Measurements from ENCODE around the gene SCAF8. TPM values are rescaled to one million over a fixed set of nuclear protein-coding genes. Genes with fewer than 3 reads are reported as not detected.

The SCAF8 gene
- total and polyA plus RNA-seq, 9 of the 15 experiments (the other 6 are each of a cell fraction or from before 2014, with no cell fraction given) = 10.5 to 46.6 (median 23.2) TPM

DNA sequence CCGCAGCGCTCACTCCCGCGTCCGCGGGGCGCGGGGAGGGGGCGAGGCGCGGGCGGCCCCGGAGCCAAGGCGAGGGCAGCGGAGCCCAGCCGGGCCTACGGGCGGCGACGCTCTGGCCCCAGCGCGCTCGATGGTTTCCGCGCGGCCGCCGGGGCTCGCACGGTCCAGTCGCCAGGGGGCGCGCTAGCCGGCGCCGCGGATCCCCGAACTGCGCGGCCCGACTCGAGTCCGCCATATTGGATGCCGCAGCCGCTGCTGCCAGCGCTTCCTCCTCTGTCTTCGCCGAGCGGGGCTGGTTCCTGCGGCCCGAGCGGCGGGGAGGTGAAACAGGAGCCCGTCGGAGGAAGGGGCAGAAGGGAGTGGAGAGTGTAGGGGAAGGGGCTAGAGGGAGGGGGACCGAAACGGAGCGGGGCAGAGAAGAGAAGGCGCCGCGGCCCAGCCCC lies at the start of gene SCAF8 (continued):
- TF ChIP-seq, protein P1, sequence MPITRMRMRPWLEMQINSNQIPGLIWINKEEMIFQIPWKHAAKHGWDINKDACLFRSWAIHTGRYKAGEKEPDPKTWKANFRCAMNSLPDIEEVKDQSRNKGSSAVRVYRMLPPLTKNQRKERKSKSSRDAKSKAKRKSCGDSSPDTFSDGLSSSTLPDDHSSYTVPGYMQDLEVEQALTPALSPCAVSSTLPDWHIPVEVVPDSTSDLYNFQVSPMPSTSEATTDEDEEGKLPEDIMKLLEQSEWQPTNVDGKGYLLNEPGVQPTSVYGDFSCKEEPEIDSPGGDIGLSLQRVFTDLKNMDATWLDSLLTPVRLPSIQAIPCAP (CRISPR knock-in tag; IDR thresholded peaks at IDR 0.05; ENCODE audit: borderline replicate concordance) = no peak
- TF ChIP-seq, protein P2, sequence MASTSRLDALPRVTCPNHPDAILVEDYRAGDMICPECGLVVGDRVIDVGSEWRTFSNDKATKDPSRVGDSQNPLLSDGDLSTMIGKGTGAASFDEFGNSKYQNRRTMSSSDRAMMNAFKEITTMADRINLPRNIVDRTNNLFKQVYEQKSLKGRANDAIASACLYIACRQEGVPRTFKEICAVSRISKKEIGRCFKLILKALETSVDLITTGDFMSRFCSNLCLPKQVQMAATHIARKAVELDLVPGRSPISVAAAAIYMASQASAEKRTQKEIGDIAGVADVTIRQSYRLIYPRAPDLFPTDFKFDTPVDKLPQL (IDR thresholded peaks at IDR 0.05; ENCODE audit: extremely low read depth, insufficient read length) = no peak
- TF ChIP-seq HCFC1 (IDR thresholded peaks at IDR 0.05; ENCODE audit: low read depth, low read length) = peak; percentile 73
- TF ChIP-seq, protein P3, sequence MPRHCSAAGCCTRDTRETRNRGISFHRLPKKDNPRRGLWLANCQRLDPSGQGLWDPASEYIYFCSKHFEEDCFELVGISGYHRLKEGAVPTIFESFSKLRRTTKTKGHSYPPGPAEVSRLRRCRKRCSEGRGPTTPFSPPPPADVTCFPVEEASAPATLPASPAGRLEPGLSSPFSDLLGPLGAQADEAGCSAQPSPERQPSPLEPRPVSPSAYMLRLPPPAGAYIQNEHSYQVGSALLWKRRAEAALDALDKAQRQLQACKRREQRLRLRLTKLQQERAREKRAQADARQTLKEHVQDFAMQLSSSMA (CRISPR knock-in tag; IDR thresholded peaks at IDR 0.05) = no peak; the same call in 1 of the 2 replicates
- TF ChIP-seq FOXM1 (IDR thresholded peaks at IDR 0.05; ENCODE audit: low read depth) = no peak
- peak; percentile 78 for TF ChIP-seq FOXM1 (CRISPR knock-in tag; IDR thresholded peaks at IDR 0.05; ENCODE audit: low read depth)
- TF ChIP-seq CAMTA2 (CRISPR knock-in tag; conservative IDR thresholded peaks at IDR 0.05) = 0 out of 2 replicates have a peak, but pooled peaks have one; percentile 75
- no peak for TF ChIP-seq IRF2 (CRISPR knock-in tag; IDR thresholded peaks at IDR 0.05)
- no peak for TF ChIP-seq EGR1 (conservative IDR thresholded peaks at IDR 0.05)
- TF ChIP-seq, protein P4, sequence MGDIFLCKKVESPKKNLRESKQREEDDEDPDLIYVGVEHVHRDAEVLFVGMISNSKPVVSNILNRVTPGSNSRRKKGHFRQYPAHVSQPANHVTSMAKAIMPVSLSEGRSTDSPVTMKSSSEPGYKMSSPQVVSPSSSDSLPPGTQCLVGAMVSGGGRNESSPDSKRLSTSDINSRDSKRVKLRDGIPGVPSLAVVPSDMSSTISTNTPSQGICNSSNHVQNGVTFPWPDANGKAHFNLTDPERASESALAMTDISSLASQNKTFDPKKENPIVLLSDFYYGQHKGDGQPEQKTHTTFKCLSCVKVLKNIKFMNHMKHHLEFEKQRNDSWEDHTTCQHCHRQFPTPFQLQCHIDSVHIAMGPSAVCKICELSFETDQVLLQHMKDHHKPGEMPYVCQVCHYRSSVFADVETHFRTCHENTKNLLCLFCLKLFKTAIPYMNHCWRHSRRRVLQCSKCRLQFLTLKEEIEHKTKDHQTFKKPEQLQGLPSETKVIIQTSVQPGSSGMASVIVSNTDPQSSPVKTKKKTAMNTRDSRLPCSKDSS (IDR thresholded peaks at IDR 0.05; ENCODE audit: low read depth, partially characterized antibody) = no peak
- no peak for TF ChIP-seq PCBP1 (IDR thresholded peaks at IDR 0.05; ENCODE audit: low read depth, low read length, poor library complexity, severe bottlenecking)
- no peak for TF ChIP-seq RAD51 (IDR thresholded peaks at IDR 0.05; ENCODE audit: borderline replicate concordance, low read depth)
- TF ChIP-seq, protein P5, sequence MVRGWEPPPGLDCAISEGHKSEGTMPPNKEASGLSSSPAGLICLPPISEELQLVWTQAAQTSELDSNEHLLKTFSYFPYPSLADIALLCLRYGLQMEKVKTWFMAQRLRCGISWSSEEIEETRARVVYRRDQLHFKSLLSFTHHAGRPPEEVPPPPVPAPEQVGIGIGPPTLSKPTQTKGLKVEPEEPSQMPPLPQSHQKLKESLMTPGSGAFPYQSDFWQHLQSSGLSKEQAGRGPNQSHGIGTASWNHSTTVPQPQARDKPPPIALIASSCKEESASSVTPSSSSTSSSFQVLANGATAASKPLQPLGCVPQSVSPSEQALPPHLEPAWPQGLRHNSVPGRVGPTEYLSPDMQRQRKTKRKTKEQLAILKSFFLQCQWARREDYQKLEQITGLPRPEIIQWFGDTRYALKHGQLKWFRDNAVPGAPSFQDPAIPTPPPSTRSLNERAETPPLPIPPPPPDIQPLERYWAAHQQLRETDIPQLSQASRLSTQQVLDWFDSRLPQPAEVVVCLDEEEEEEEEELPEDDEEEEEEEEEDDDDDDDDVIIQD (CRISPR knock-in tag; IDR thresholded peaks at IDR 0.05) = no peak
- TF ChIP-seq, protein P6, sequence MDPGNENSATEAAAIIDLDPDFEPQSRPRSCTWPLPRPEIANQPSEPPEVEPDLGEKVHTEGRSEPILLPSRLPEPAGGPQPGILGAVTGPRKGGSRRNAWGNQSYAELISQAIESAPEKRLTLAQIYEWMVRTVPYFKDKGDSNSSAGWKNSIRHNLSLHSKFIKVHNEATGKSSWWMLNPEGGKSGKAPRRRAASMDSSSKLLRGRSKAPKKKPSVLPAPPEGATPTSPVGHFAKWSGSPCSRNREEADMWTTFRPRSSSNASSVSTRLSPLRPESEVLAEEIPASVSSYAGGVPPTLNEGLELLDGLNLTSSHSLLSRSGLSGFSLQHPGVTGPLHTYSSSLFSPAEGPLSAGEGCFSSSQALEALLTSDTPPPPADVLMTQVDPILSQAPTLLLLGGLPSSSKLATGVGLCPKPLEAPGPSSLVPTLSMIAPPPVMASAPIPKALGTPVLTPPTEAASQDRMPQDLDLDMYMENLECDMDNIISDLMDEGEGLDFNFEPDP (CRISPR knock-in tag; IDR thresholded peaks at IDR 0.05) = no peak
- TF ChIP-seq, protein P7, sequence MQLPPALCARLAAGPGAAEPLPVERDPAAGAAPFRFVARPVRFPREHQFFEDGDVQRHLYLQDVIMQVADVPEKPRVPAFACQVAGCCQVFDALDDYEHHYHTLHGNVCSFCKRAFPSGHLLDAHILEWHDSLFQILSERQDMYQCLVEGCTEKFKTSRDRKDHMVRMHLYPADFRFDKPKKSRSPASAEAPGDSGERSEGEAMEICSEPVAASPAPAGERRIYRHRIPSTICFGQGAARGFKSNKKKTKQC (CRISPR knock-in tag; IDR thresholded peaks at IDR 0.05) = 0 out of 2 replicates have a peak, but pooled peaks have one; percentile 40
- TF ChIP-seq KDM4B (IDR thresholded peaks at IDR 0.05; ENCODE audit: borderline replicate concordance in 2 of 2, low read depth in 1 of 2) = no peak
- peak; percentile 46; the same call in 1 of the 2 replicates for TF ChIP-seq KLF13 (tag; IDR thresholded peaks at IDR 0.05; ENCODE audit: borderline replicate concordance, low read depth)
- TF ChIP-seq ZFP1 (CRISPR knock-in tag; IDR thresholded peaks at IDR 0.05) = no peak
- TF ChIP-seq, protein P8, sequence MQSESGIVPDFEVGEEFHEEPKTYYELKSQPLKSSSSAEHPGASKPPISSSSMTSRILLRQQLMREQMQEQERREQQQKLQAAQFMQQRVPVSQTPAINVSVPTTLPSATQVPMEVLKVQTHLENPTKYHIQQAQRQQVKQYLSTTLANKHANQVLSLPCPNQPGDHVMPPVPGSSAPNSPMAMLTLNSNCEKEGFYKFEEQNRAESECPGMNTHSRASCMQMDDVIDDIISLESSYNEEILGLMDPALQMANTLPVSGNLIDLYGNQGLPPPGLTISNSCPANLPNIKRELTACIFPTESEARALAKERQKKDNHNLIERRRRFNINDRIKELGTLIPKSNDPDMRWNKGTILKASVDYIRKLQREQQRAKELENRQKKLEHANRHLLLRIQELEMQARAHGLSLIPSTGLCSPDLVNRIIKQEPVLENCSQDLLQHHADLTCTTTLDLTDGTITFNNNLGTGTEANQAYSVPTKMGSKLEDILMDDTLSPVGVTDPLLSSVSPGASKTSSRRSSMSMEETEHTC (IDR thresholded peaks at IDR 0.05) = no peak

Measured in K562 (cell line).